Measurements from ENCODE around the gene TVP23A. TPM values are rescaled to one million over a fixed set of nuclear protein-coding genes. Genes with fewer than 3 reads are reported as not detected.
"Not testable (repeated sequence)": the region's sequence is repeated elsewhere in the genome, so short reads cannot be mapped to it uniquely, and the experiment has no call there.

Gene TVP23A
- polyA plus RNA-seq, 1 donor from 2014 or later, result 9.1 TPM

DNA sequence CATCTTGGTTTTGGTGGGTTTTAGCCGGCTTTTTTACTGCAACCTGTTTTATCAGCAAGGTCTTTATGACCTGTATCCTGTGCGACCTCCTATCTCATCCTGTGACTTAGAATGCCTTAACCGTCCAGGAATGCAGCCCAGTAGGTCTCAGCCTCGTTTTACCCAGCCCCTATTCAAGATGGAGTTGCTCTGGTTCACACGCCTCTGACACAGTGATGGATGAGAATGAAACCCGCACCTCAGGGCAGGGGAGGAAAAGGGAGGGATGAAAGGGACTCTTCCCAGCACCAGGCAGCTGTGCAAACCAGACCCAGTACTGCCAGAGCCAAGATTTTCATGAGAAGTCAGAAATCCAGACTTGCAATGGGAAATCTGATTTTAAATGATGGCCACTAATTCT, 41.7 kb downstream of the TVP23A start:
- not testable (repeated sequence) for H4K20me1 ChIP-seq (ENCODE audit: insufficient read depth); H3K4me3 ChIP-seq (ENCODE audit: low read length); H3K9me3 ChIP-seq (ENCODE audit: low read length); H3K27me3 ChIP-seq (ENCODE audit: insufficient read depth, low read depth, low read length); H3K9me2 ChIP-seq (ENCODE audit: insufficient read depth, low read length); H3K27ac ChIP-seq (ENCODE audit: low read length); H3F3A ChIP-seq (ENCODE audit: insufficient read depth, low read length, poor library complexity, severe bottlenecking); H3K79me2 ChIP-seq (replicated peaks; ENCODE audit: insufficient read depth, low read length); H3K4me2 ChIP-seq (ENCODE audit: low read length); H3K36me3 ChIP-seq (ENCODE audit: insufficient read depth, low read length); H3K9ac ChIP-seq (ENCODE audit: low read length); H2AFZ ChIP-seq (ENCODE audit: low read depth, low read length)

DNA sequence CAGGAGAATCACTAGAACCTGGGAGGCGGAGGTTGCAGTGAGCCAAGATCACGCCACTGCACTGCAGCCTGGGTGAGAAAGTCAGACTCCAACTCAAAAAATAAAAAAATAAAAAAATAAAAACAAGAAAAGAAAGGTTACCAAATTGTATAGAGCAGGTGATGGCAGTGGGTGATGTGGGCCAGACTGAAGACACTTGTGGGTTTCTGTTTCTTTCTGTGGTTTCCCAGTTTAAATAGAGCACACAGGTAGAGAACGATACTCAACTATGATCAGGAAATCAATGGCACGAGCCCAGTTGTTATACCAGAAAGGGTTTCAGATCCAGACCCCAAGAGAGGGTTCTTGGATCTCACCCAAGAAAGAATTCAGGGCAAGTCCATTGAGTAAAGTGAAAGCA, 42.3 kb downstream of the TVP23A start:
- Histone ChIP-seq H4K20me1 (ENCODE audit: insufficient read depth) (no peaks in the 10 kb centered on the region), H3K4me2 (ENCODE audit: low read length) (no peak overlapping the region), H3K9me3 (ENCODE audit: low read length) (no peaks in the 10 kb centered on the region), H3K4me3 (ENCODE audit: low read length) (no peak overlapping the region), H3K36me3 (ENCODE audit: insufficient read depth, low read length) (no peaks in the 10 kb centered on the region), H3K27me3 (ENCODE audit: insufficient read depth, low read depth, low read length) (no peaks in the 10 kb centered on the region), H3K79me2 (replicated peaks; ENCODE audit: insufficient read depth, low read length) (no peaks in the 10 kb centered on the region), H3F3A (ENCODE audit: insufficient read depth, low read length, poor library complexity, severe bottlenecking) (no peaks in the 10 kb centered on the region), H2AFZ (ENCODE audit: low read depth, low read length) (no peak overlapping the region), H3K27ac (ENCODE audit: low read length) (no peak overlapping the region), H3K9ac (ENCODE audit: low read length) (no peak overlapping the region), H3K9me2 (ENCODE audit: insufficient read depth, low read length) (no peaks in the 10 kb centered on the region)
- TF ChIP-seq TAF1 (IDR thresholded peaks at IDR 0.05; ENCODE audit: low read depth), result no peak

GRCh38 chr16:10770907-10771306, 47.7 kb downstream of the TVP23A start:
- no peak overlapping the region for H2AFZ ChIP-seq (ENCODE audit: low read depth, low read length)
- H3K79me2 ChIP-seq (replicated peaks; ENCODE audit: insufficient read depth, low read length), result no peaks in the 10 kb centered on the region
- H3K27me3 ChIP-seq (ENCODE audit: insufficient read depth, low read depth, low read length), result no peaks in the 10 kb centered on the region
- no peaks in the 10 kb centered on the region for H3F3A ChIP-seq (ENCODE audit: insufficient read depth, low read length, poor library complexity, severe bottlenecking)
- H3K9me3 ChIP-seq (ENCODE audit: low read length), result no peaks in the 10 kb centered on the region
- no peaks in the 10 kb centered on the region for H3K9me2 ChIP-seq (ENCODE audit: insufficient read depth, low read length)
- H3K4me2 ChIP-seq (ENCODE audit: low read length), result no peak overlapping the region
- no peak for TF ChIP-seq SMC3 (conservative IDR thresholded peaks at IDR 0.05; ENCODE audit: poor library complexity)
- no peak for TF ChIP-seq REST (IDR thresholded peaks at IDR 0.05; ENCODE audit: borderline replicate concordance)
- TF ChIP-seq EP300 (conservative IDR thresholded peaks at IDR 0.05; ENCODE audit: poor library complexity, severe bottlenecking), result no peak
- no peak for TF ChIP-seq MXI1 (conservative IDR thresholded peaks at IDR 0.05; ENCODE audit: poor library complexity, severe bottlenecking)
- TF ChIP-seq POLR2AphosphoS5 (IDR thresholded peaks at IDR 0.05), result no peak
- TF ChIP-seq TAF1 (IDR thresholded peaks at IDR 0.05; ENCODE audit: low read depth), result no peak
- no peak for TF ChIP-seq EZH2 (IDR thresholded peaks at IDR 0.05; ENCODE audit: borderline replicate concordance, insufficient read depth, low read length, poor library complexity, severe bottlenecking)
- no peak for TF ChIP-seq RAD21 (conservative IDR thresholded peaks at IDR 0.05)
- TF ChIP-seq CTCF (IDR thresholded peaks at IDR 0.05; ENCODE audit: poor library complexity, severe bottlenecking), result no peak
- no peaks in the 10 kb centered on the region for H3K36me3 ChIP-seq (ENCODE audit: insufficient read depth, low read length)
- H3K27ac ChIP-seq (ENCODE audit: low read length), result no peak overlapping the region
- no peak overlapping the region for H3K4me3 ChIP-seq (ENCODE audit: low read length)
- H3K9ac ChIP-seq (ENCODE audit: low read length), result no peak overlapping the region
- no peaks in the 10 kb centered on the region for H4K20me1 ChIP-seq (ENCODE audit: insufficient read depth)
